MV-4-11 (cell line): ENCODE measurements around the gene PARP2.

Experiments used
- DNase-seq: peaks from one replicate; lab custom pipeline; 2025; lab: John Stamatoyannopoulos, UW

The PARP2 gene

GRCh38 chr14:20400965-20401593, 57.6 kb downstream of the PARP2 start:
- no peak for DNase-seq

GRCh38 chr14:20403521-20403920, 60.1 kb downstream of the PARP2 start:
- DNase-seq = no peak
